Left hindlimb (tissue), 1 donor: ENCODE results near the gene GPR84.
A peak's percentile ranks its signal among the peaks of the same experiment; 100 is the strongest.
"Not testable (repeated sequence)": the region's sequence is repeated elsewhere in the genome, so short reads cannot be mapped to it uniquely, and the experiment has no call there.

Experiments used
- DNase-seq: peaks from one replicate; pipeline ENCODE4 v3.0.0-alpha.2; 2018

Gene GPR84

GRCh38 chr12:54354271-54354670 is 10.0 kb downstream of the GPR84 start:
- DNase-seq: not testable (repeated sequence)

- DNase-seq: peak; percentile 79
Observed at GRCh38 chr12:54352891-54353874, 11.1 kb downstream of the GPR84 start.

- peak; percentile 86 for DNase-seq
Observed at GRCh38 chr12:54352022-54352531, 12.2 kb downstream of the GPR84 start.

GRCh38 chr12:54351341-54351740 is 12.9 kb downstream of the GPR84 start:
- DNase-seq: no peak

GRCh38 chr12:54350743-54351142 is 13.5 kb downstream of the GPR84 start:
- DNase-seq: no peak

- no peak for DNase-seq
Observed at GRCh38 chr12:54349679-54350078, 14.6 kb downstream of the GPR84 start.

GRCh38 chr12:54349036-54349435 is 15.2 kb downstream of the GPR84 start:
- DNase-seq: no peak

- DNase-seq: no peak
Observed at GRCh38 chr12:54341378-54342300, 22.6 kb downstream of the GPR84 start.

- no peak for DNase-seq
Observed at GRCh38 chr12:54340846-54341245, 23.4 kb downstream of the GPR84 start.

GRCh38 chr12:54338698-54339296 is 25.5 kb downstream of the GPR84 start:
- no peak for DNase-seq

GRCh38 chr12:54337854-54338650 is 26.2 kb downstream of the GPR84 start:
- DNase-seq: no peak

- no peak for DNase-seq
Observed at GRCh38 chr12:54337280-54337842, 26.9 kb downstream of the GPR84 start.

GRCh38 chr12:54333420-54334034 is 30.8 kb downstream of the GPR84 start:
- no peak for DNase-seq

- DNase-seq: no peak
Observed at GRCh38 chr12:54331461-54331860, 32.8 kb downstream of the GPR84 start.

- DNase-seq: no peak
Observed at GRCh38 chr12:54330442-54330841, 33.8 kb downstream of the GPR84 start.

- DNase-seq: no peak
Observed at GRCh38 chr12:54329759-54330158, 34.5 kb downstream of the GPR84 start.

GRCh38 chr12:54328595-54329337 is 35.5 kb downstream of the GPR84 start:
- no peak for DNase-seq

- DNase-seq: not testable (repeated sequence)
Observed at GRCh38 chr12:54325442-54326109, 38.7 kb downstream of the GPR84 start.

- peak; percentile 99 for DNase-seq
Observed at GRCh38 chr12:54324617-54325441, 39.5 kb downstream of the GPR84 start, which contains the start of gene COPZ1. Gene COPZ1, plus strand, starts transcription at chr12:54325131. Its CDS starts 33 bp downstream, at chr12:54325164.
